Mesenchymal stem cell (in vitro differentiated cells and primary cell): Measurements from ENCODE around the gene CREB1.

Experiments used
- DNase-seq: peaks from one replicate; pipeline ENCODE4 v3.0.0-alpha.2; 2013
- H2AFZ ChIP-seq: one replicate; pipeline ENCODE4 v1.6.1; 2013; ENCODE audit warnings: low read depth, mild to moderate bottlenecking, control low read depth, inconsistent platforms, low read length, moderate library complexity
- H2AK5ac ChIP-seq: 2 replicates; pipeline ENCODE4 v1.6.1; 2013; ENCODE audit warnings: low read length, moderate library complexity, mild to moderate bottlenecking, inconsistent platforms; ENCODE audit not compliant: severe bottlenecking
- H2BK120ac ChIP-seq: one replicate; pipeline ENCODE4 v1.6.1; 2013; ENCODE audit warnings: low read depth, mild to moderate bottlenecking, inconsistent platforms, low read length, moderate library complexity
- H2BK12ac ChIP-seq, 2 experiments: one replicate each; pipeline ENCODE4 v1.6.1; 2013; ENCODE audit warnings: inconsistent platforms in 2 of 2, low read length in 2 of 2, mild to moderate bottlenecking in 2 of 2, moderate library complexity in 2 of 2, control low read depth in 1 of 2
- H2BK15ac ChIP-seq: one replicate; pipeline ENCODE4 v1.6.1; 2013; ENCODE audit warnings: mild to moderate bottlenecking, low read depth, inconsistent platforms; ENCODE audit not compliant: poor library complexity, severe bottlenecking
- H2BK5ac ChIP-seq: 2 replicates; pipeline ENCODE4 v1.6.1; 2013; ENCODE audit warnings: low read depth, mild to moderate bottlenecking, low read length, control low read depth, inconsistent platforms; ENCODE audit not compliant: poor library complexity, severe bottlenecking
- H3K14ac ChIP-seq, 2 experiments: one replicate each; pipeline ENCODE4 v1.6.1; 2013; ENCODE audit warnings: inconsistent platforms in 2 of 2, low read length in 2 of 2, control low read depth in 1 of 2, mild to moderate bottlenecking in 1 of 2, moderate library complexity in 1 of 2
- H3K18ac ChIP-seq, 2 experiments: one replicate each; pipeline ENCODE4 v1.6.1; 2013; ENCODE audit warnings: inconsistent platforms in 2 of 2, low read length in 2 of 2, control low read depth in 1 of 2, low read depth in 1 of 2, mild to moderate bottlenecking in 1 of 2
- H3K23ac ChIP-seq, 2 experiments: one replicate each; pipeline ENCODE4 v1.6.1; 2013; ENCODE audit warnings: inconsistent platforms in 2 of 2, low read length in 2 of 2, mild to moderate bottlenecking in 2 of 2, moderate library complexity in 2 of 2, control low read depth in 1 of 2
- H3K27ac ChIP-seq: 2 replicates; pipeline ENCODE4 v1.5.1; 2013; ENCODE audit warnings: mild to moderate bottlenecking, moderate library complexity, low read length, control low read depth, inconsistent platforms; ENCODE audit not compliant: poor library complexity, severe bottlenecking
- H3K27me3 ChIP-seq, 2 experiments: 2 replicates each; pipeline versions ENCODE4 v1.6.1 to v1.7.0; 2013; ENCODE audit warnings: low read length in 2 of 2, mild to moderate bottlenecking in 2 of 2, moderate library complexity in 2 of 2, control low read depth in 1 of 2, inconsistent platforms in 1 of 2; ENCODE audit not compliant: control insufficient read depth in 1 of 2, insufficient read depth in 1 of 2
- H3K36me3 ChIP-seq, 2 experiments: 2 replicates each; pipeline versions ENCODE4 v1.6.1 to v1.7.0; 2013; ENCODE audit warnings: low read length in 2 of 2, control low read depth in 1 of 2, inconsistent platforms in 1 of 2, low read depth in 1 of 2, mild to moderate bottlenecking in 1 of 2; ENCODE audit not compliant: insufficient read depth in 2 of 2, control insufficient read depth in 1 of 2
- H3K4ac ChIP-seq, 2 experiments: one replicate each; pipeline ENCODE4 v1.6.1; 2013; ENCODE audit warnings: inconsistent platforms in 2 of 2, low read length in 2 of 2, mild to moderate bottlenecking in 2 of 2, moderate library complexity in 2 of 2, control low read depth in 1 of 2, low read depth in 1 of 2
- H3K4me1 ChIP-seq: 2 replicates; pipeline ENCODE4 v1.6.1; 2013; ENCODE audit warnings: low read depth, low read length, control low read depth; ENCODE audit not compliant: control insufficient read depth, insufficient read depth
- H3K4me2 ChIP-seq: 2 replicates; pipeline ENCODE4 v1.6.1; 2013; ENCODE audit warnings: low read length, mild to moderate bottlenecking, inconsistent platforms; ENCODE audit not compliant: poor library complexity, severe bottlenecking
- H3K4me3 ChIP-seq, 2 experiments: 2 replicates each; pipeline versions ENCODE4 v1.5.1 to v1.7.0; 2013; ENCODE audit warnings: low read length in 2 of 2, mild to moderate bottlenecking in 2 of 2, control low read depth in 1 of 2, low read depth in 1 of 2; ENCODE audit not compliant: insufficient read depth in 1 of 2
- H3K79me1 ChIP-seq: replicated peaks from 2 replicates; pipeline ENCODE4 v1.6.1; 2013; ENCODE audit warnings: mild to moderate bottlenecking, control low read depth, low read length, inconsistent platforms; ENCODE audit not compliant: poor library complexity, severe bottlenecking
- H3K9ac ChIP-seq: 2 replicates; pipeline ENCODE4 v1.7.0; 2013; ENCODE audit warnings: mild to moderate bottlenecking, low read length, moderate library complexity
- H3K9me3 ChIP-seq: 2 replicates; pipeline ENCODE4 v1.7.0; 2013; ENCODE audit warnings: mild to moderate bottlenecking, low read length; ENCODE audit not compliant: control insufficient read depth
- H4K8ac ChIP-seq: one replicate; pipeline ENCODE4 v1.6.1; 2013; ENCODE audit warnings: inconsistent platforms, mild to moderate bottlenecking, low read length, moderate library complexity
- H4K91ac ChIP-seq: one replicate; pipeline ENCODE4 v1.6.1; 2013; ENCODE audit warnings: mild to moderate bottlenecking, low read length, inconsistent platforms
- WGBS: methylation state at CpG from one replicate; pipeline ENCODE4 v1.1.7; 2013; ENCODE audit warnings: mixed read lengths; 5-methylcytosine and 5-hydroxymethylcytosine counted together

Gene CREB1

DNA sequence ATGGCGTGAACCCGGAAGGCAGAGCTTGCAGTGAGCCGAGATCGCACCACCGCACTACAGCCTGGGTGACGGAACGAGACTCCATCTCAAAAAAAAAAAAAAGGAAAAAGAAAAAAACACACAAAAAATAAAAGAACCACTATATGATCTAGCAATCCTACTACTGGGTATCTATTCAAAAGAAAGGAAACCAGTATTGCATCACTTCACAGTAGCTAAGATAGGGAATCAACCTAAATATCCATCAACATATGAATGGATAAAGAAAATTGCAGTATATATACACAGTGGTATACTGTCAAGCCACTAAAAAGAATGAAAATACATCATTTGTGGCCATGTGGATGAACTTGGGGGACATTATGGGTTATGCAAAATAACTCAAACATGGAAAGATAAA lies 57.5 kb downstream of the CREB1 start:
- Histone ChIP-seq H2BK120ac (no peak overlapping the region), H3K4me3 (no peak overlapping the region), H3K4me1 (no peaks in the 10 kb centered on the region), H3K9ac (no peak overlapping the region), H3K9me3 (peaks cover 16% of the 10 kb centered on the region), H2BK12ac (no peak overlapping the region), H2AFZ (no peak overlapping the region), H3K18ac (no peak overlapping the region), H3K4me2 (no peak overlapping the region), H4K8ac (no peak overlapping the region), H3K14ac (no peak overlapping the region), H3K23ac (no peak overlapping the region), H3K36me3 (peaks cover 10 to 91% of the 10 kb centered on the region in 2 experiments), H3K4ac (no peak overlapping the region), H4K91ac (no peak overlapping the region), H3K27ac (no peak overlapping the region), H3K79me1 (peaks cover 13% of the 10 kb centered on the region), H3K27me3 (no peaks in the 10 kb centered on the region), H2AK5ac (no peak overlapping the region), H2BK15ac (no peak overlapping the region), H2BK5ac (no peak overlapping the region)
- 100% methylated on average over 4 of the region's 7 CpGs for WGBS
- DNase-seq, result no peak

- H2BK120ac ChIP-seq, result no peak overlapping the region
- no peaks in the 10 kb centered on the region for H3K4me1 ChIP-seq
- H3K79me1 ChIP-seq, result peaks cover 15% of the 10 kb centered on the region
- H2BK15ac ChIP-seq, result no peak overlapping the region
- DNase-seq, result no peak
- no peak overlapping the region for H4K8ac ChIP-seq
- no peak overlapping the region for H3K4me2 ChIP-seq
- H3K14ac ChIP-seq, result no peak overlapping the region
- H2AFZ ChIP-seq, result no peak overlapping the region
- no peak overlapping the region for H3K23ac ChIP-seq
- H2BK12ac ChIP-seq, result no peak overlapping the region
- H3K9ac ChIP-seq, result no peak overlapping the region
- peaks cover 18 to 88% of the 10 kb centered on the region in 2 experiments for H3K36me3 ChIP-seq
- no peak overlapping the region for H2BK5ac ChIP-seq
- no peak overlapping the region for H3K4me3 ChIP-seq
- no peak overlapping the region for H4K91ac ChIP-seq
- no peak overlapping the region for H3K18ac ChIP-seq
- no peak overlapping the region for H3K4ac ChIP-seq
- H3K27me3 ChIP-seq, result no peaks in the 10 kb centered on the region
- H3K27ac ChIP-seq, result no peak overlapping the region
- no peak overlapping the region for H2AK5ac ChIP-seq
- peaks cover 23% of the 10 kb centered on the region for H3K9me3 ChIP-seq
Observed at GRCh38 chr2:207589143-207589542, 59.4 kb downstream of the CREB1 start.

DNA sequence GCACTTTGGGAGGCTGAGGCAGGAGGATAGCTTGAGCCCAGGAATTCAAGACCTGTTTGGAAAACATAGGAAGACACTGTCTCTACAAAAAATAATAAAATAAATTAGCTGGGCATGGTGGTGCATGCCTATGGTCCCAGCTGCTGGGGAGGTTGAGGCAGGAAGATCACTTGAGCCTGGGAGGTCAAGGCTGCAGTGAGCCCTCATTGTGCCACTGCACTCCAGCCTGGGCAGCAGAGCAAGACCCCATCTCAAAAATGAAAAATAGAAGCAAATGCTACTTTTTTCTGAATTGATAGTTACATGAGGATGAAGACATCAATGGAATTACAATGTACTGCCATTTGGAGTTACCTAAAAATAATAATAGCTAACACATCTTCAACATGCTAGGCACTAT lies 63.5 kb downstream of the CREB1 start:
- Histone ChIP-seq H4K8ac (no peak overlapping the region), H3K4me2 (no peak overlapping the region), H3K18ac (no peak overlapping the region), H3K9me3 (peaks cover 23% of the 10 kb centered on the region), H2BK15ac (no peak overlapping the region), H3K4me1 (no peaks in the 10 kb centered on the region), H3K23ac (no peak overlapping the region), H2AFZ (no peak overlapping the region), H4K91ac (no peak overlapping the region), H3K27ac (no peak overlapping the region), H3K4ac (no peak overlapping the region), H3K27me3 (no peaks in the 10 kb centered on the region), H3K4me3 (no peak overlapping the region), H2BK120ac (no peak overlapping the region), H2BK5ac (no peak overlapping the region), H3K9ac (no peak overlapping the region), H3K36me3 (peaks cover 20 to 87% of the 10 kb centered on the region in 2 experiments), H2BK12ac (no peak overlapping the region), H3K79me1 (peaks cover 13% of the 10 kb centered on the region), H2AK5ac (no peak overlapping the region), H3K14ac (no peak overlapping the region)
- DNase-seq, result no peak

- WGBS, result no CpG with 5 or more reads among the region's 3 CpGs
- Histone ChIP-seq H3K18ac (no peak overlapping the region), H3K4ac (no peak overlapping the region), H2BK5ac (no peak overlapping the region), H3K27ac (no peak overlapping the region), H2BK120ac (no peak overlapping the region), H2BK15ac (no peak overlapping the region), H3K27me3 (no peaks in the 10 kb centered on the region), H3K23ac (no peak overlapping the region), H2BK12ac (no peak overlapping the region), H3K9ac (no peak overlapping the region), H3K9me3 (peaks cover 23% of the 10 kb centered on the region), H3K4me1 (no peaks in the 10 kb centered on the region), H3K14ac (no peak overlapping the region), H3K4me2 (no peak overlapping the region), H3K4me3 (no peak overlapping the region), H2AK5ac (no peak overlapping the region), H4K91ac (no peak overlapping the region), H3K79me1 (peaks cover 9% of the 10 kb centered on the region), H4K8ac (no peak overlapping the region), H3K36me3 (peaks cover 20 to 82% of the 10 kb centered on the region in 2 experiments), H2AFZ (no peak overlapping the region)
- DNase-seq, result no peak
Observed at GRCh38 chr2:207594264-207594663, 64.5 kb downstream of the CREB1 start.
